Left ventricle myocardium inferior (tissue), 1 donor: Measurements from ENCODE around the gene TAAR6. TPM values are rescaled to one million over a fixed set of nuclear protein-coding genes. Genes with fewer than 3 reads are reported as not detected.

Source experiments
- DNase-seq: peaks from one replicate; pipeline ENCODE4 v3.0.0-alpha.2; 2020
- H3K27ac ChIP-seq: fragments of 200-600 bp; replicated peaks from 2 replicates; pipeline ENCODE4 v1.8.0; 2021
- H3K27me3 ChIP-seq: fragments of 200-600 bp; 2 replicates; pipeline ENCODE4 v1.8.0; 2021; ENCODE audit warnings: low read depth
- H3K36me3 ChIP-seq: fragments of 200-600 bp; 2 replicates; pipeline ENCODE4 v1.8.0; 2021
- H3K4me1 ChIP-seq: fragments of 200-600 bp; 2 replicates; pipeline ENCODE4 v1.8.0; 2021
- H3K4me3 ChIP-seq: fragments of 200-600 bp; 2 replicates; pipeline ENCODE4 v1.8.0; 2021; ENCODE audit warnings: mild to moderate bottlenecking, moderate library complexity
- H3K9me3 ChIP-seq: fragments of 200-600 bp; replicated peaks from 2 replicates; pipeline ENCODE4 v1.8.0; 2021
- CTCF ChIP-seq: fragments of 200-600 bp; IDR thresholded peaks from 2 replicates; pipeline ENCODE4 v1.8.0; 2021; ENCODE audit warnings: antibody characterized with exemption, mild to moderate bottlenecking, borderline replicate concordance
- intact Hi-C: fragments of 100-400 bp; cut with micrococcal nuclease; formaldehyde crosslinking; loops from one replicate; pipeline ENCODE4 v1.11.0; 2022
- total RNA-seq: library from RNA; stranded (reverse); fragmentation: NEBNext Ultra II Directional; extraction: Animal tissue kit (Norgen Biotek cat#: 25700); gene quantifications from one replicate; pipeline ENCODE4 v1.2.1, GENCODE V29; 2021
- donor health status: DM: no; HTN: yes; CAD: no; lungs with severe emphysema.

TAAR6 gene
- total RNA-seq, 1 donor from 2014 or later = not detected

GRCh38 chr6:132616677-132617076, 46.6 kb downstream of the TAAR6 start:
- H3K9me3 ChIP-seq = no peaks in the 10 kb centered on the region

More at GRCh38 chr6:132616677-132617076, 46.6 kb downstream of the TAAR6 start:
- H3K27me3 ChIP-seq = peaks cover 9% of the 10 kb centered on the region
- H3K27ac ChIP-seq = no peak overlapping the region
- no peaks in the 10 kb centered on the region for H3K4me1 ChIP-seq
- no peaks in the 10 kb centered on the region for H3K36me3 ChIP-seq
- DNase-seq = no peak
- H3K4me3 ChIP-seq = no peak overlapping the region
- intact Hi-C loops = no loop called here
- TF ChIP-seq CTCF = no peak

Other genes with a start within 250 kb of the TAAR6 start
- 3.4 TPM for gene MOXD1, start 168.8 kb upstream of the TAAR6 start, total RNA-seq
- 48.4 TPM for gene STX7, start 57.2 kb upstream of the TAAR6 start, total RNA-seq
- gene TAAR9, start 32.0 kb upstream of the TAAR6 start, total RNA-seq = not detected
- not detected for gene TAAR8, start 17.6 kb upstream of the TAAR6 start, total RNA-seq
- gene TAAR5, start 19.4 kb downstream of the TAAR6 start, total RNA-seq = not detected
- not detected for gene TAAR2, start 54.0 kb downstream of the TAAR6 start, total RNA-seq
- gene TAAR1, start 88.9 kb downstream of the TAAR6 start, total RNA-seq = not detected
- 1.1 TPM for gene VNN1, start 143.7 kb downstream of the TAAR6 start, total RNA-seq
- gene VNN2, start 187.6 kb downstream of the TAAR6 start, total RNA-seq = 1.1 TPM
- 2.7 TPM for gene SLC18B1, start 228.3 kb downstream of the TAAR6 start, total RNA-seq
- 498 TPM for gene RPS12, start 244.2 kb downstream of the TAAR6 start, total RNA-seq